ENCODE measurements around the gene CYSRT1. TPM values are rescaled to one million over a fixed set of nuclear protein-coding genes. Genes with fewer than 3 reads are reported as not detected.
A peak's percentile ranks its signal among the peaks of the same experiment; 100 is the strongest.

The CYSRT1 gene
- total RNA-seq, 2 donors from 2014 or later: 0.62 TPM; not detected in 1

DNA sequence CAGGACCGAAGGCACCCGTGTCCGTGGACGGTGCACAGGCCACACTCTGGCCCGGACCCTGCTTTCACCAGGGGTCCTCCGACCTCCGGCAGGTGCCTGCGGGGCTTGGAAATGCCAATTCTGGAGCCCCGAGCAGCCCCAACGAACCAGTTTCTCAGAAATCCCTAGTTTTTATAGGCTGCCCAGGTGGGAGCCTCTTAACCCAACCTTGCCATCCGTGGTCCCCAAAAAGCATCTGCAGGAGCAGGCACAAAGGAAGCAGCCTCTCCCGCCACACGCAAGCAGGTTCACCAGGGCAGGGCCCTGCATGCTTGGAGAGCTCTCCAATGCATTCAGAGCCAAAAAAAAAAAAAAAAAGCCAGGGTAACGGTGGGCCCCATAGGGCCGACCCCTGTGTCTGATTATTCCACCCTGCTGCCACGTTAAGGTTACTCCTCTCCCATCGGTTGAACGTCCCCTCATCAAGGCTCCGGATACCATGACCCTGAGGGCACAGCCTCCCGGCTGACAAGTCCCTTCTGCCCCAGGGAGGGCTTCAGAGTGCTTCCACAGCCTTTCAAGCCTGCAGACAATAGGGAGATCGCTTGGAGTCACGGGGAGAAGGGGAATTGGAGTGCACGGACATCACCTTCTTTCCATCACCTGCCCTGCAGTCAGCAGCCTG lies 23.6 kb upstream of the CYSRT1 start:
- ATAC-seq (no peak), DNase-seq (no peak)
- intact Hi-C loops (cut with DNase I): no loop called here

DNA sequence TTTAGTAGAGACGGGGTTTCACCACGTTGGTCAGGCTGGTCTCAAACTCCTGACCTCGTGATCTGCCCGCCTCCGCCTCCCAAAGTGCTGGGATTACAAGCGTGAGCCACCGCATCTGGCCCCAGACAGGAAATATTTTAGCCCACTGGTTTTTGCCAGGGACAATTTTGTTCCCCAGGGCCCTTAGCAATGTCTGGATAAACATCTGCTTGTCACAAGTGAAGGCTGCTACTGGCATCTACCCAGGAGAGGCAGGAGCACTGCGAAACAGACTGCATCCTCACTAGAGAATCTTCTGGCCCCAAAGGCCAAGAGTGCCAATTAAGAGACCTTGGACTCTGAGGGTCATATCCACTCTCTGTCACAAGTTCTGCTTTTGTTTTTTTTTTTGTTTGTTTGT lies 22.0 kb upstream of the CYSRT1 start:
- ATAC-seq: no peak
- no peak for DNase-seq
- intact Hi-C loops (cut with DNase I): no loop called here

DNA sequence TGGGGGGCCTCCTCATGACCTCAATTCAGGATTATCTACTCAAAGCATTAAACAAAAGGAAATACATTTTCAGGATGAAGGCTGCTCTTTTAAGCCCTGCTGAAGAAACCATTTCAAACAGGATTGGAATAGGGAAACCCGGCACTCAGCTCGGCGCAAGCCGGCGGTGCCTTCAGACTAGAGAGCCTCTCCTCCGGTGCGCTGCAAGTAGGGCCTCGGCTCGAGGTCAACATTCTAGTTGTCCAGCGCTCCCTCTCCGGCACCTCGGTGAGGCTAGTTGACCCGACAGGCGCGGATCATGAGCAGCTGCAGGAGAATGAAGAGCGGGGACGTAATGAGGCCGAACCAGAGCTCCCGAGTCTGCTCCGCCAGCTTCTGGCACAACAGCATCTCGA lies 20.2 kb upstream of the CYSRT1 start:
- intact Hi-C loops (cut with DNase I): no loop called here
- DNase-seq: no peak
- no peak for ATAC-seq

DNA sequence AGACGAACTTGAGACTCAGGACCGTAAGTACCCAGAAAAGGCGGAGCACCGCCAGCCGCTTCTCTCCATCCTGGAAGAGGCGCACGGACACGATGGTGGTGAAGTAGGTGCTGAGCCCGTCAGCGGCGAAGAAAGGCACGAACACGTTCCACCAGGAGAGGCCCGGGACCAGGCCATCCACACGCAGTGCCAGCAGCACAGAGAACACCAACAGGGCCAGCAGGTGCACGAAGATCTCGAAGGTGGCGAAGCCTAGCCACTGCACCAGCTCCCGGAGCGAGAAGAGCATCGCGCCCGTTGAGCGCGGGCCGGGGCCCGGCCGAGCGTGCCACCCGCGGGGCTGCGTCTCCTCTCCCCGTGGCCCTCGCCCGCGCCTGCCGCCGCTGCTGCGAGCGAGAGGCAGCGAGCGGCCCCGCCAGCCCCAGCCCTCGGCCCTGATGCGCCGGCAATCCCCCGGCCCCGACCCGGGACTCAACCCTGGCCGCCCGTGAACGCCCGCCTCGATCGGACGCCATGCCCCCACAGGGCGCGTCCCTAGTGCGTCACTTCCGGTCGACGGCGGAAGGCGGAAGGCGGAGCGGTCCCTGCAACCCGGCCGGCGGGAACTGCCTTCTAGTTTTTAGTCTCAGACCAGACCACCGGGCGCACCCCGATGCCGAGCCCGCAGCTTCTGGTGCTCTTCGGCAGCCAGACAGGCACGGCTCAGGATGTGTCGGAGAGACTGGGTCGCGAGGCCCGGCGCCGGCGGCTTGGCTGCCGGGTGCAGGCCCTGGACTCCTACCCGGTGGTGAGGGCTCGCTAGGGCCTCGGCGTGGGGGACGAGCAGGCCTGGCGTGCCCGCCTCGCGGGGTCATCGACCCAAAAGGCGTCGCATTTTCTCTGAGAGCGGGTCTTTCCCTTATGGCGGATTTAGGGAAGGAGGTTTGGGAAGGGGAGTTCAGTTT lies 19.6 kb upstream of the CYSRT1 start, which contains the start of the genes NDOR1 and TMEM203:
Gene NDOR1 (plus strand): TSS at position 575 of the 944 bp plus-strand sequence. CDS start 78 bp downstream, at position 653.
Gene TMEM203 (minus strand): TSS at position 523 of the 944 bp plus-strand sequence. CDS start 234 bp downstream, at position 289.
- DNase-seq (peak; percentile 94), ATAC-seq (peak; percentile 72 to 76)
- intact Hi-C loops (cut with DNase I): no loop called here

DNA sequence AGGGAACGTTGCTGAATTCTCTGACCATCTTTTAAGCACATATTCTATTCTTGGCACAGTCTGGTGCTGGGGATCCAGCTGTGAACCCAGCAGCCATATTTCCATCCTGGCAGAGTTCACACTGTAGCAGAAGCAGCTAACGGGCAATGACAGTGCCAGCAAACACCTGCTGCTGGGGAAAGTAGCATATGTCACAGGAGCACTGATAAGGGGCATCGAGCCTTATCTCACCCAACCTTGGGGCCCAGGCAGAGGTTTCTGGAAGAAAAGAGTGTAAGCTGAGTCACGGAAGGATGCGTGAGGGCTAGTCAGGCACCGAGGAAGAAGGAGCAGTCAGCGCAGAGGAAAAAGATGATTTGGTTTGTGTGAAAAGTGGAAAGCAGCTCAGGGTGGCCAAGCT lies 18.4 kb upstream of the CYSRT1 start:
- no peak for ATAC-seq
- no peak for DNase-seq
- intact Hi-C loops (cut with DNase I): no loop called here

DNA sequence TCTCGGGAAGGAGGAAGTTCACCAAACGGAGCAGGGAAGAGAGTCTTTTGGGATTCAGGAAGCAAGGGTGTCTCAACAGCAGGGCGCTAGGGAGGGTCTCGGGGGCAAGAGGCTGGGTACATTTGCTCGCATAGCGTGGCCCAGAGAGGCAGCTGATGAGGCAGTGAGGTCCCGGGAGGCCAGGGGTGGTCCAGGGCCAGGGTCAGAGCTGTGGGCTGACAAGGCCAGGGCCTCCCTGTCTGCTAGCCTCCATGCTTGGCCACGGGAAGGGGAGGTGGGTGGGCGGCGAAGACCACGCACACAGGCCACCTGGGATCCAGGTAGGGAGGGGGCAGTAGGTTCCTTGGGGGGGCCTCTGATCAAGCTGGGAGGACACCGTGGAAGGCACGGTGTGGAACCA lies 13.4 kb upstream of the CYSRT1 start:
- no peak for ATAC-seq
- DNase-seq: no peak
- intact Hi-C loops (cut with DNase I): no loop called here

DNA sequence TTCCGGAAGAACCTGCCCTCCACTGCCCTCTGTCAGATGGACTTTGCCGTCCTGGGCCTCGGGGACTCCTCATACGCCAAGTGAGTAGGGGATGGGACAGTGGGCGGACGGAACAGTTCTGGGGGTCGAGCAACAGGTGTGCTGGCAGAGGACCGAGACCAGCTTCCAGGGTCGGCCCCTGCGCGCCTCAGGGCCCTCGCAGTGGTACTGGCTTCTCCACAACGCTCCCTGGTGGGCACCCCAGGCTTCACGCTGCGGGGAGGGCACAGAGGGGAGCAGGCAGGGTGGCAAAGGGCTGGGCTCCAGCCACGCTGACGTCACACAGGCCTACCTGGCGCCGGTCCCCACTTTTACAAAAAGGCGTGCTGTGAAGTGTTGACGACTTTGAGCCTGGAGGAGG lies 12.5 kb upstream of the CYSRT1 start:
- intact Hi-C loops (cut with DNase I): no loop called here
- DNase-seq (no peak), ATAC-seq (no peak)

DNA sequence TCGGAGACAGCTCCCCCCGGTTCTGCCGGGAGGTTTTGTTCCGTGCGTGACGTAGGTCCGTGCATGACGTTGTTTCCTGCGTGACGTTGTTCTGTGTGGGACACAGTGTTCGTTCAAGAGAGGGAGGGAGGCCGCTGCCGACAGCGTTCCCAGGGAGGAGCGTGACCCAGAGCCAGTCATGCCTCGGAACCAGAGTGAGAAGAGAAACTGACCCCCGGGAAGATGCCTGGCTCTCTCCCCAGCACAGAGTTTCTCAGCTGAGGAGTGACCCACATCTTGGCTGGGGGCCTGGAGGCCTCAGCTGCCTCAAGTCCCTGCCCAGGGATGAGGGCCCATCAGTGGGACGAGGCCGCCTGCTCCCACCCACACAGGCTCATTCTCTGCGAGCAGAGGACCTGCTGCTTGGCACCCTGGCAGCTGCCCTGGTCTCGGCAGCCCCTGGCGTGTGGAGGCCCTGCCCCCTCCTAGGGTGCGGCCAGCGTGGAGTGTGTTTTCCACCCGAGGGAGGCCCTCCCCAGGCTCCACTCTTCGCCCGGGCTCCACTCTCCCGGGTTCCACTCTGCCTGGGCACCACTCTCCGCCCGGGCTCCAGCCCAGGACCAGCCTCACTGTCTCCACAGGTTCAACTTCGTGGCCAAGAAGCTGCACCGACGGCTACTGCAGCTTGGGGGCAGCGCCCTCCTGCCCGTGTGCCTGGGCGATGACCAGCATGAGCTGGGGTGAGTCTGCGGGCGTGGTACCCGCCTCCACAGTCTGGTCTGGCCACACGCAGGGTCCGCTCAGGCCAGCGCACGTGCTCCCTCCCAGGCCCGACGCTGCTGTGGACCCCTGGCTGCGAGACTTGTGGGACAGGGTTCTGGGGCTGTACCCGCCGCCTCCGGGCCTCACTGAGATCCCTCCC lies 11.6 kb upstream of the CYSRT1 start:
- no peak for ATAC-seq
- no peak for DNase-seq
- intact Hi-C loops (cut with DNase I): no loop called here

DNA sequence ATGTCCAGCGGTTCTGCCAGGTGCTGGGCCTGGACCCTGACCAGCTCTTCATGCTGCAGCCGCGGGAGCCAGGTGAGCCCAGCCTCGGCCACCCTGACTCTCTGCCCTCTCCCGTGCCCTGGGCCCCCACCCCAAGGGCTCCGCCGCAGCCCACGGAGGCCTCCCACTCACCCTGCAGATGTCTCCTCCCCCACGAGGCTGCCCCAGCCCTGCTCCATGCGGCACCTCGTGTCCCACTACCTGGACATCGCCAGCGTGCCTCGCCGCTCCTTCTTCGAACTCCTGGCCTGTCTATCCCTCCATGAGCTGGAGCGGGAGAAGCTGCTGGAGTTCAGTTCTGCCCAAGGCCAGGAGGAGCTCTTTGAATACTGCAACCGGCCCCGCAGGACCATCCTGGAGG lies 10.4 kb upstream of the CYSRT1 start:
- DNase-seq: no peak
- intact Hi-C loops (cut with DNase I): no loop called here
- no peak for ATAC-seq

DNA sequence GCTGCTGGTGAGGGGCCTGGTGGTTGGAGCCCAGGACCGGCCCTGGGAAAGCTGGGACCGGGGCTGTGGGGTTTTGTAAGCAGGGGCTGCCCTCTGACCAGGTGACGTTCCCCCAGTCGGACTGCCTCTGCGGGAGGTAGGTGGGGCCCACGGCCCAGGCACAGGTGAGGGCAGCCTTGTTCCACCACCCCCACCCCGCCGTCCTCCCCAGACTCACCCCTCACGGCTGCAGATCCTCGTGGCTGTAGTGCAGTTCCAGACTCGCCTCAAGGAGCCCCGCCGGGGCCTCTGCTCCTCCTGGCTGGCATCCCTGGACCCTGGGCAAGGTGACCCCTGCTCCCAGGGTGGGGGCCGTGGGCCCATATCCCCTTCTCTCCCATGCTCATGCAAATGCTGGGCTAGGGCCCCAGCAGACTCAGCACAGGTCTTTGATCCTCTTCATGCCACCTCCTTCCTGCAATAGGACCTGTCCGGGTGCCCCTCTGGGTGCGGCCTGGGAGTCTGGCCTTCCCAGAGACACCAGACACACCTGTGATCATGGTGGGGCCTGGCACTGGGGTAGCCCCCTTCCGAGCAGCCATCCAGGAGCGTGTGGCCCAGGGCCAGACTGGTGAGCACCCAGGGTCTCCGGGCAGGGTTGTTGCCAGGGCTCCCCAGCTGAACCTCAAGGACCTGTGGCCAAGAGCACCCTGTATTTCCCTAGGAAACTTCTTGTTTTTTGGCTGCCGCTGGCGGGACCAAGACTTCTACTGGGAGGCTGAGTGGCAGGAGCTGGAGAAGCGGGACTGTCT lies 9.6 kb upstream of the CYSRT1 start:
- intact Hi-C loops (cut with DNase I): no loop called here
- no peak for ATAC-seq

DNA sequence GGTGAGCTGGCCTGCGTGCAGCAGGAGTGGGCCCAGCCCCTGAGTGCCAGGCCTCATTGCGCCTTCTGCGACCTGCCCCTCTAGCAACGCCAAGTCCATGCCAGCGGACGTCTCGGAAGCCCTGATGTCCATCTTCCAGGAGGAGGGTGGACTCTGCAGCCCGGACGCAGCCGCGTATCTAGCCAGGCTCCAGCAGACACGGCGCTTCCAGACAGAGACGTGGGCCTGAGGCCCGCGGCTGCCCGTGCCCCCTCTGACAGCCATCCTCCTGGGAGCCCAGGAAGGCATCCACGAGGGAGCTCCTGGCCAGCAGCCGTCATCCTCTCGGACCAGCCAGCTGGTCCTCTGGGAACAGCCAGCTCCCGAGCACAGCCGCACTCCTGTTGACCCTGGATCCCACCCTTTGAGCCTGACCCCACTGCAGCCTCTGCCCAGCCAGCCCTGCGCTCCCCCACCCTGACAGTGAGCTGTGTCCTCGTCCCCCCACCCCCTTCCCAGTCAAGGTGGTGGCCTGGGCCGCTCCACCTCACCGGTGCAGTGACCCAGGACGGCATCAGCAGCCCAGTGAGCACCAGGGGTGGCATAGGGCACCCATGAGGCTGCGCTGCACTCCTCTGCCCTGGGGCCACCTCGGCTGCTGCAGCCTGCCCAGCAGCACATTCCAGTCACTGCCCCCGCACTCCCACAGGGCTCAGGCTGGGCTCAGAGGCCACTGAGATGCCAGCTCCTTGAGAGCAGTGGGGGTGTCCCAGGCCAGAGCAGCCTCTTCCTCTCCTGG lies 8.6 kb upstream of the CYSRT1 start:
- no peak for ATAC-seq
- no peak for DNase-seq
- intact Hi-C loops (cut with DNase I): no loop called here

More for the DNA sequence above, 9.6 kb upstream of the CYSRT1 start:
- DNase-seq: no peak

DNA sequence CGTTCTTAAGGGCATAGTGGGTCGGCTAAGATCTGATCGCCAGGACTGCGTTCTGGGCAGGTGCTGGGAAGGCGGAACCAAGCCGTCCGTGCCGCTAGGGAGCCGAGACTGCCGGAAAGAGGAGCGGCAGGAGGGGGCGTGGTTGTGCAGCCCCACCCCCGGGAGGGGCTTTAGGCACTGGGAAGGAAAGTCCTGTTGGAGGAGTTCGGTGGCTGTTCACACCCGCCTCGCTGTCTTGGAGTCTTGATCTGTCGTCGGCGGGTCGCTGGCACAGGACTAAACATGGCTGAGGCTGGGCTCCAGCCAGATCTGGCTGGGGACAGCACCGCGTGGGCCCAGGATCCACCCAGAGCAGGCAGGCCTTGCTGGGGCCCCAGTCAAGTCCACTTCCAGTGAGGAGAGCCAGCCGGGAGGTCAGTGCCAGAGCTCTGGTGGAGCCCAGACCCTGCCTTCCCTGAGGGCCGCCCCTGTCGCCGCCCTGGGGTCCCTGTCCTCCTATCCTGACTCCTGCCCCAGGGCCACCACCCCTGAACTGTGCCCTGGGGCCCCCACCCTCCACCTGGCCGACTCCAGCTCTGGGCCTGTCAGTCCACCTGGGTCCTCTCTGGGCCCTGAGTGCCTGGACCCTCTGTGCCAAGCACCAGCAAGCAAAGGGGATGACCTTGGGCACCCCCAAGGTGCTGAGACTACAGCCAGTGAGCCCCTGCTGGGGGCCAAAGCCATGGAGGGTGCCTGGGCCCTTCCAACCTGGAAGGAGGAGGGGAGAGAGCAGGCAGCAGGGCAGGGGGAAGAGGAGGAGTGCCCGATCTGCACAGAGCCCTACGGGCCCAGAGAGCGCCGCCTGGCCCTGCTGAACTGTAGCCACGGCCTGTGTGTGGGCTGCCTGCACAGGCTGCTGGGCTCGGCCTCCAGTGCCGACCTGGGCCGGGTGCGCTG lies 7.4 kb upstream of the CYSRT1 start:
- DNase-seq: peak; percentile 69
- ATAC-seq: peak; percentile 33 to 70
- intact Hi-C loops (cut with DNase I): no loop called here

DNA sequence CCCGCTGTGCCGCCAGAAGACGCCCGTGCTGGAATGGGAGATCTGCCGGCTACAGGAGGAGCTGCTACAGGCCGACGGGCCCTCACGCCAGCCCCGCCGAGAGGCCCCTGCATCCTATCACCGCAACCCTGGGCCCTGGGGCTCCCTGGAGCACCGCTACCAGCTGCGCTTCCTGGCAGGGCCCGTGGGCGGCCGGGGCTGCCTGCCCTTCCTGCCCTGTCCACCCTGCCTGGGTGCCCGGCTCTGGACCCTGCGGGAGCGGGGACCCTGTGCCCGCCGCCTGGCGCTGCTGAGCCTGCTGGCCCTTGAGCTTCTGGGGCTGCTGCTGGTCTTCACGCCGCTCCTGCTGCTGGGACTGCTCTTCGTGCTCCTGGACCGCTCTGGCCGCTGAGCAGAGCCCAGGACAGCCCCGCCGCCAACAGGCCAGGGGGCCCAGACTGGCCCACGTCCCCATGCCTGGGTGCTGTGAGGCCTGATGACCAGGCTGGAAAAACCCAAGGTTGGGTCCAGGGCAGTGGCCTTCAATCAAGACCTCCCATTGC lies 6.7 kb upstream of the CYSRT1 start:
- intact Hi-C loops (cut with DNase I): no loop called here
- no peak for ATAC-seq
- no peak for DNase-seq

DNA sequence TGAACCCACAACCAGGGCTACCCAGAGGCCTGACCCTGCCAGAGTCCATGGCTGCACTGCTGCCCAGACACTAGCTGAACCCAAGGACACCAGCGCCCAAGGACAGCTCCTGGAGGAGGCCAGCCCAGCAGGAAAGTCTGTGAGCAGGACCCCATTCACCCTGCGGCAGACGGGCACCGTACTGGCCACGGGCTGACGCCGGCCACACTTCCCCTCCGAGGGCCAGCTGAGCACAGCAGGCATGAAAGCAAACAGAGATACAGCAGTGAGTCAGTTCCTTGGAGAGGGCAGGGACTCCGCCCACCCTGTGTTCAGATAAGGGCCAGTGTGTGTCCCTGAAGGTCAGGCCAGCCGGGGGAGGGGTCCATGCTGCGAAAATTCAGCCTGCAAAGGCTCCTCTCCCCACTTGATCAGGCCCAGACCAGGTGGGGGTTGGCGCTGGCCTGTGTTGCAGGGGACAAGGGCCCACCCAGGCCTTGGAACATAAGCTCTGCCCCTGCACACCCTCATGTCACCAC lies 6.2 kb upstream of the CYSRT1 start:
- intact Hi-C loops (cut with DNase I): no loop called here
- DNase-seq (no peak), ATAC-seq (peak in 1 of 2 donors; percentile 5)

DNA sequence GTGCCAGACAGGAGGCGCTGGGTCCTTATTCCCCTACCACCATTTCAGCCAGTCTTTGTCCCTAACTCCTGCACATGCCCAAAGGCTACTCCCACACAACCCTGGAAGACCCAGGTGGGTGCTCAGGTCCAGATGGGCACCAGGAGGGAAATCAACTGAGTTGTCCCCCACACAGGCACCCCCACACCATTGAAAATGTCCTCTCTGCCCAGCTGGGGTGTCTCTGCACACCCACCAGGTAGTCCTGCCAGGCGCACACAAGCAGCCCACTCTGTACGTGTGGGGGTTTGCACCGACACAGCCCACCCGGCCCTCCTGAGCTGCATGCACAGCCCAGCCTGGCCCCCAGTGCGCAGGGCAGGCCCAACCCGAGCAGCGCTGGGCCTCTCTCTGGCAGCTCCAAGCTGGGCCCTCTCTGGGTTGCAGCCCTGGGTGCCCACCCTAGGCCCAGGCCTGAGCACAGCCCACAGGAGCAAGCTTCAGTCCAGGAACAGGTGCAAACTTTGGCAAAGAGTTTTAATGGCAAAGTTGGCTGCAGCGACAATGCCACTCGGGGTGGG lies 5.1 kb upstream of the CYSRT1 start:
- DNase-seq (no peak), ATAC-seq (no peak)
- intact Hi-C loops (cut with DNase I): no loop called here
